Measurements from ENCODE around the gene IRGQ.

IRGQ gene, protein sequence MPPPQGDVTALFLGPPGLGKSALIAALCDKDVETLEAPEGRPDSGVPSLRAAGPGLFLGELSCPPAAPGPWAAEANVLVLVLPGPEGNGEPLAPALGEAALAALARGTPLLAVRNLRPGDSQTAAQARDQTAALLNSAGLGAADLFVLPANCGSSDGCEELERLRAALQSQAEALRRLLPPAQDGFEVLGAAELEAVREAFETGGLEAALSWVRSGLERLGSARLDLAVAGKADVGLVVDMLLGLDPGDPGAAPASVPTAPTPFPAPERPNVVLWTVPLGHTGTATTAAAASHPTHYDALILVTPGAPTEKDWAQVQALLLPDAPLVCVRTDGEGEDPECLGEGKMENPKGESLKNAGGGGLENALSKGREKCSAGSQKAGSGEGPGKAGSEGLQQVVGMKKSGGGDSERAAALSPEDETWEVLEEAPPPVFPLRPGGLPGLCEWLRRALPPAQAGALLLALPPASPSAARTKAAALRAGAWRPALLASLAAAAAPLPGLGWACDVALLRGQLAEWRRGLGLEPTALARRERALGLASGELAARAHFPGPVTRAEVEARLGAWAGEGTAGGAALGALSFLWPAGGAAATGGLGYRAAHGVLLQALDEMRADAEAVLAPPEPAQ

DNA sequence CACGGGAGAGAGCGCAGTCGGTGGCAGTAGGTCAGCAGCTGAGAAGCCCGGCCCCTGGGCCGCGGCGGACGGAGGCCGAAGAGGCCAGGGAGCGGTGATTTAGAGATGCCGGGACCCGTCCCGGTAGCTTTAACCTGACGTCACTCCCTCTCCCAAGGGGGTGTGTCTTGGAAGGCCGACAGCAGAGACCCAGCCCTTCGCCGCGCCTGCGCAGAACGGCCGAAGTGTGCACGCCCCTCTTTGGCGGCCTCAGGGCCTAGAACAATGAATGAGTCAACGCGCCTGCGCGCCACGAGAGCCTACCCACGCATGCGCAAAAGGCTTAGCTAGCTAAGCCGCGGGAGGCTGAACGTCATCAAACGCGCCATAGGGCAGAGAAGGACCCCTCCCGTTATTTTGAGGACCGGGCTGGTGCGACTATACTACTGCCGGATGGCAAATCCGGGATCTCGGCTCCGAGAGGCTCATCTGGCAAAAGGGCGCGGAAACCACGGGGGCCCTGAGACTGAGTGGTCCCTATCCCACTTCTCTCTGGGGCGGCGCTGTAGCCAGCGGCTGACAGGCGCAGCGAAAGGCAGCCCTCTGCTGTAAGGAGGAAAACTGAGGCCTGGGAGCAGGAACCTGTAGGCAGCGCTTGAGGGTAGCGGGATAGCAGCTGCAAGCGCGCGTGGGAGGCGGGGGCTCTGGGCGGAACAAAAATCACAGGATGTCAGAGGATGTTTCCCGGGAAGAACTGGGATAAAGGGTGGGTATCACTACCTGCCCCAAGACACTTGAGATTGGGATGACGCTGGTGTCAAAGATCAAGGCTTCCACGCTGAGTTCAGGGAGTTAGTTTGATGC, at the start of gene IRGQ, which contains the start of gene ZNF576:
Gene IRGQ (minus strand): TSS at position 136 of the 843 bp plus-strand sequence. CDS start 796 bp downstream, outside the sequence.
Gene ZNF576 (plus strand): TSS at position 597 of the 843 bp plus-strand sequence. CDS start 514 bp downstream, outside the sequence.
- TF ChIP-seq ARNT (IDR thresholded peaks at IDR 0.05) (no peak), NFRKB (IDR thresholded peaks at IDR 0.05) (no peak), FOXA1 (IDR thresholded peaks at IDR 0.05) (no peak), FOXM1 (IDR thresholded peaks at IDR 0.05; ENCODE audit: borderline replicate concordance) (no peak), CTBP1 (IDR thresholded peaks at IDR 0.05; ENCODE audit: borderline replicate concordance) (no peak), ELF4 (IDR thresholded peaks at IDR 0.05) (no peak)
- TF ChIP-seq, protein P1, sequence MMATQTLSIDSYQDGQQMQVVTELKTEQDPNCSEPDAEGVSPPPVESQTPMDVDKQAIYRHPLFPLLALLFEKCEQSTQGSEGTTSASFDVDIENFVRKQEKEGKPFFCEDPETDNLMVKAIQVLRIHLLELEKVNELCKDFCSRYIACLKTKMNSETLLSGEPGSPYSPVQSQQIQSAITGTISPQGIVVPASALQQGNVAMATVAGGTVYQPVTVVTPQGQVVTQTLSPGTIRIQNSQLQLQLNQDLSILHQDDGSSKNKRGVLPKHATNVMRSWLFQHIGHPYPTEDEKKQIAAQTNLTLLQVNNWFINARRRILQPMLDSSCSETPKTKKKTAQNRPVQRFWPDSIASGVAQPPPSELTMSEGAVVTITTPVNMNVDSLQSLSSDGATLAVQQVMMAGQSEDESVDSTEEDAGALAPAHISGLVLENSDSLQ (IDR thresholded peaks at IDR 0.05): peak; percentile 55
- peak; percentile 99 for DNase-seq (ENCODE audit: extremely low spot score)
- POLR2A ChIA-PET: interaction anchor here (0.7 to 2.2 kb wide), 13 partner anchors 15 to 137 kb away, joined by 3 to 16 read pairs (median 3); partner anchors contain the start of genes PHLDB3, PINLYP, XRCC1 and ZNF575
- CTCF ChIA-PET: interaction anchor here (1.5 kb wide), 1 partner anchor 56 kb away, joined by 5 read pairs; no protein-coding TSS in a partner anchor

DNA sequence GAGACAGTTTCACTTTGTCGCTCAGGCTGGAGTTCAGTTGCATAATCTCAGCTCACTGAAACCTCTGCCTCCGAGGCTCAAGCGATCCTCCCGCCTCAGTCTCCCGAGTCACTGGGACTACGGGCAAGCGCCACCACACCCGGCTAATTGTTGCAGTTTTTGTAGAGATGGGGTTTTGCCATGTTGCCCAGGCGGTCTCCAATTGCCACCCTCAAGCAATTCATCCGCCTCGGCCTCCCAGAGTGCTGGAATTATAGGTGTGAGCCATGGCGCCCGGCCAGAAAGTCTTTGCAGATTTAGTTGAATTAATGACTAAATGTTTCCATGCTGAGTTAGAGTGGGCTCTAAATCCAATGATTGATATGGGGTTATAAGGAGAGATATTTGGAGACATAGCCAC, 48.2 kb upstream of the IRGQ start:
- ChIA-PET POLR2A (no interaction called here), CTCF (interaction anchor here (0.7 kb wide), 1 partner anchor 9 kb away, joined by 3 read pairs; no protein-coding TSS in a partner anchor)
- TF ChIP-seq SUZ12 (IDR thresholded peaks at IDR 0.05) (no peak), NFRKB (IDR thresholded peaks at IDR 0.05) (no peak), HDGF (IDR thresholded peaks at IDR 0.05; ENCODE audit: borderline replicate concordance) (no peak), BHLHE40 (IDR thresholded peaks at IDR 0.05; ENCODE audit: borderline replicate concordance) (no peak), ARNT (IDR thresholded peaks at IDR 0.05) (no peak), FOXK2 (IDR thresholded peaks at IDR 0.05) (no peak), L3MBTL2 (conservative IDR thresholded peaks at IDR 0.05) (no peak), ZNF384 (IDR thresholded peaks at IDR 0.05) (no peak), TARDBP (IDR thresholded peaks at IDR 0.05) (no peak), FOXA1 (IDR thresholded peaks at IDR 0.05) (no peak), SP1 (IDR thresholded peaks at IDR 0.05) (no peak), ELF4 (IDR thresholded peaks at IDR 0.05) (no peak)
- TF ChIP-seq, protein P1 (IDR thresholded peaks at IDR 0.05): no peak
- DNase-seq (ENCODE audit: extremely low spot score): no peak

DNA sequence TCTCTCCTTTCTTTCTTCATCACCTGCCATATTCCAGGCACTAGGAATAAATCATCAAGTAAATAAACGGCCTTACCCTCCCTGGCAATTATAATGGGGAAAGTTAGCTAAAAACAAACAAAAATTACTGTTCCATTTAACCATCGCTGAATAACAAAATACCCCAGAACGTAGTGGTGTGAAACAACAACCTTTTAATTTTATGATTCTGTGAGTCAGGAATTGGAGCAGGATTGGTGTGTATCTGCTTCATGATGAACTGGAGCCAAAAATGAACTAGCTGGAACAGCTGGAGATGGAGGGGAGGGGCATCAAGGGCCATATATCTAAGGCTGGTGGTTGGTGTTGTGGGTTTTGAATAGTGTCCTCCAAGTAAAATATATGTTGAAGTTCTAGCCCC, 47.4 kb upstream of the IRGQ start:
- POLR2A ChIA-PET: interaction anchor here (0.9 to 1.1 kb wide), 2 partner anchors 8 to 47 kb away, joined by 3 to 4 read pairs; partner anchors contain the start of genes IRGQ and ZNF576
- DNase-seq (ENCODE audit: extremely low spot score): no peak
- TF ChIP-seq FOXA1 (IDR thresholded peaks at IDR 0.05) (no peak), FOXK2 (IDR thresholded peaks at IDR 0.05) (no peak), ARNT (IDR thresholded peaks at IDR 0.05) (no peak)
- CTCF ChIA-PET: no interaction called here

DNA sequence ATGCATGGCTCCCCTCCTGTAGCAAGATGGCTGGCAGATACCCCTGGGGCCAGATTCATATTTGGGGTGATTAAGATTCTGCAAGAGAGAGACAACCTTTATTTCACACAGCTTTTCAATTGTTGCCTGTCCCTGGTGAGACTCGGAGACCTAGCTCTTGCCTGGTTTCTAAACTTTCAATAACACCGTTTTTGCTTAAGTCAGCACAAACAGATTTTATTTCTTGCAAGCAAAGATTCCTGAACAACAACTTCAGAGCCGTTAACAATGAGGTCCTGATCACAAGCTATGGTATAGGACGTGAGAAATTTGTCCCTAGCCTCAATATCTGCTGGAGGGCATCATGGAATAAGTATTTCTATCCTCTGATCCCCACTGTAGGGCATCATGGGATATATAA, 46.6 kb upstream of the IRGQ start:
- ChIA-PET POLR2A (no interaction called here), CTCF (interaction anchor here (0.6 to 1.1 kb wide), 4 partner anchors 9 to 104 kb away, joined by 3 to 6 read pairs (median 4); no protein-coding TSS in a partner anchor)
- DNase-seq (ENCODE audit: extremely low spot score): no peak
- TF ChIP-seq NFRKB (IDR thresholded peaks at IDR 0.05): no peak
- no peak for TF ChIP-seq ELF4 (IDR thresholded peaks at IDR 0.05)
- TF ChIP-seq CTBP1 (IDR thresholded peaks at IDR 0.05; ENCODE audit: borderline replicate concordance): no peak
- no peak for TF ChIP-seq SUZ12 (IDR thresholded peaks at IDR 0.05)
- TF ChIP-seq LEF1 (IDR thresholded peaks at IDR 0.05; ENCODE audit: borderline replicate concordance): no peak
- no peak for TF ChIP-seq ARNT (IDR thresholded peaks at IDR 0.05)
- TF ChIP-seq FOXM1 (IDR thresholded peaks at IDR 0.05; ENCODE audit: borderline replicate concordance): no peak
- TF ChIP-seq, protein P1 (IDR thresholded peaks at IDR 0.05): no peak
- no peak for TF ChIP-seq HDGF (IDR thresholded peaks at IDR 0.05; ENCODE audit: borderline replicate concordance)
- no peak for TF ChIP-seq FOXK2 (IDR thresholded peaks at IDR 0.05)
- no peak for TF ChIP-seq FOXA1 (IDR thresholded peaks at IDR 0.05)
- TF ChIP-seq BHLHE40 (IDR thresholded peaks at IDR 0.05; ENCODE audit: borderline replicate concordance): no peak
- TF ChIP-seq ZNF384 (IDR thresholded peaks at IDR 0.05): no peak
- TF ChIP-seq L3MBTL2 (conservative IDR thresholded peaks at IDR 0.05): no peak
- TF ChIP-seq SP1 (IDR thresholded peaks at IDR 0.05): no peak
- TF ChIP-seq TARDBP (IDR thresholded peaks at IDR 0.05): no peak

DNA sequence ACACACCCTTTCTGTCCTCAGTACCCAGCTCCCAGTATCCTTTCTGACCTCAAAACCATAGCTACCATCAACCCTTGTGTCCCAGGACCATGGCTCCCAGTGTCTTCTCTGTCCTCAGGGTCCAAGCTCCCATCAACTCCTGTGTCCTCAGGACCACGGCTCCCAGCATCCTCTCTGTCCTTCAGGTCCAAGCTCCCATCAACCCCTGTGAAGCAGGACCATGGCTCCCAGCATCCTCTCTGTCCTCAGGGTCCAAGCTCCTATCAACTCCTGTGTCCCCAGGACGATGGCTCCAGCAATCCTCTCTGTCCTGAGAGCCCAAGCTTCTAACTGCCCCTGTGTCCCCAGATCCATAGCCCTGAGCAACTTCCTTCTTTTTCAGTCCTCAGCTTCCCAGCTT, 45.4 kb upstream of the IRGQ start:
- DNase-seq (ENCODE audit: extremely low spot score): no peak
- CTCF ChIA-PET: interaction anchor here (0.9 kb wide), 2 partner anchors 15 to 47 kb away, joined by 3 to 5 read pairs; no protein-coding TSS in a partner anchor
- POLR2A ChIA-PET: no interaction called here

More for the DNA sequence above, 45.4 kb upstream of the IRGQ start:
- TF ChIP-seq NFRKB (IDR thresholded peaks at IDR 0.05): no peak
- TF ChIP-seq SUZ12 (IDR thresholded peaks at IDR 0.05): no peak
- no peak for TF ChIP-seq FOXM1 (IDR thresholded peaks at IDR 0.05; ENCODE audit: borderline replicate concordance)
- no peak for TF ChIP-seq ARNT (IDR thresholded peaks at IDR 0.05)
- no peak for TF ChIP-seq LEF1 (IDR thresholded peaks at IDR 0.05; ENCODE audit: borderline replicate concordance)
- no peak for TF ChIP-seq HDGF (IDR thresholded peaks at IDR 0.05; ENCODE audit: borderline replicate concordance)
- TF ChIP-seq CTBP1 (IDR thresholded peaks at IDR 0.05; ENCODE audit: borderline replicate concordance): no peak
- TF ChIP-seq SP1 (IDR thresholded peaks at IDR 0.05): no peak
- no peak for TF ChIP-seq L3MBTL2 (conservative IDR thresholded peaks at IDR 0.05)
- TF ChIP-seq, protein P1 (IDR thresholded peaks at IDR 0.05): no peak
- no peak for TF ChIP-seq FOXK2 (IDR thresholded peaks at IDR 0.05)

Measured in HEK293T (cell line).